HepG2 (cell line): ENCODE data around the gene KAT6B. TPM values are rescaled to one million over a fixed set of nuclear protein-coding genes. Genes with fewer than 3 reads are reported as not detected.

ENCODE experiments used
- ATAC-seq: fragments of 200-7000 bp; cut with Tn5 transposase; 3 replicates; pipeline ENCODE4 v1.9.1; 2020; ENCODE audit warnings: mild to moderate bottlenecking, moderate library complexity
- BruUV-seq: library from RNA; stranded (reverse); fragments of 400-500 nt; replicated peaks from 2 replicates; lab custom pipeline; 2021; lab: Mats Ljungman, UMichigan
- CTCF ChIA-PET: fragments of 300-600 bp; formaldehyde crosslinking; extraction: SDS; loops from one replicate; lab custom pipeline; 2021; ENCODE audit warnings: low total read pairs, inconsistent platforms, low intra/inter-chr PET ratio; lab: Yijun Ruan, JAX
- POLR2A ChIA-PET: fragments of 350-600 bp; sonication (Branson Sonifier 250); formaldehyde crosslinking; loops from one replicate; lab custom pipeline; 2020; ENCODE audit warnings: antibody characterized with exemption, inconsistent platforms; lab: Yijun Ruan, JAX
- DNase-seq: peaks from one replicate; pipeline ENCODE4 v3.0.0-alpha.2; 2015; ENCODE audit warnings: low spot score
- FAIRE-seq: peaks from 3 replicates; lab custom pipeline; 2011; peaks lifted over from hg19 to GRCh38; lab: Jason Lieb, UNC
- H2AFZ ChIP-seq: one replicate; pipeline ENCODE4 v1.6.1; 2011; ENCODE audit warnings: low read length, inconsistent platforms
- H3K27ac ChIP-seq: fragments of 300-600 bp; 3 replicates; pipeline ENCODE4 v1.8.0; 2011; ENCODE audit warnings: mixed run types, mild to moderate bottlenecking, mixed read lengths, low read length, inconsistent platforms; ENCODE audit not compliant: insufficient read depth; ENCODE audit errors: extremely low read length
- H3K27me3 ChIP-seq, 2 experiments: fragments of 200-600 bp in 1 of 2; 2 replicates in 1 of 2; 3 replicates in 1 of 2; pipeline versions ENCODE4 v1.6.0 to v1.8.0; 2011; ENCODE audit warnings: low read length in 2 of 2, mild to moderate bottlenecking in 2 of 2, moderate library complexity in 2 of 2, inconsistent platforms in 1 of 2; ENCODE audit not compliant: insufficient read depth in 2 of 2, control insufficient read depth in 1 of 2
- H3K36me3 ChIP-seq, 2 experiments: fragments of 200-600 bp in 1 of 2; replicated peaks in 1 of 2; 2 replicates in 1 of 2; 3 replicates in 1 of 2; pipeline versions ENCODE4 v1.5.1 to v1.8.0; 2011; ENCODE audit warnings: low read length in 2 of 2, inconsistent platforms in 1 of 2; ENCODE audit not compliant: insufficient read depth in 2 of 2, control insufficient read depth in 1 of 2
- H3K4me1 ChIP-seq: 2 replicates; pipeline ENCODE4 v1.5.1; 2012; ENCODE audit warnings: low read length, inconsistent platforms; ENCODE audit not compliant: insufficient read depth
- H3K4me2 ChIP-seq: 2 replicates; pipeline ENCODE4 v1.6.0; 2011; ENCODE audit warnings: low read depth, low read length, inconsistent platforms
- H3K4me3 ChIP-seq, 3 experiments: fragments of 200-600 bp in 1 of 3; sonication (generic), shearing (Covaris generic) in 1 of 3; replicated peaks in 1 of 3; 2 replicates each; pipeline ENCODE4 v1.5.1; 2011 to 2016; ENCODE audit warnings: low read length in 3 of 3, inconsistent platforms in 2 of 3, low read depth in 2 of 3, mild to moderate bottlenecking in 2 of 3, control low read depth in 1 of 3, mixed read lengths in 1 of 3; ENCODE audit not compliant: insufficient read depth in 1 of 3
- H3K79me2 ChIP-seq: one replicate; pipeline ENCODE4 v1.6.1; 2011; ENCODE audit warnings: low read length, inconsistent platforms; ENCODE audit not compliant: insufficient read depth
- H3K9ac ChIP-seq: 2 replicates; pipeline ENCODE4 v1.6.0; 2011; ENCODE audit warnings: mild to moderate bottlenecking, low read depth, low read length, inconsistent platforms; ENCODE audit not compliant: insufficient read depth
- H3K9me3 ChIP-seq: 2 replicates; pipeline ENCODE4 v1.5.1; 2012; ENCODE audit warnings: mild to moderate bottlenecking, low read length
- H4K20me1 ChIP-seq: 2 replicates; pipeline ENCODE4 v1.6.0; 2011; ENCODE audit warnings: inconsistent platforms, mild to moderate bottlenecking, low read length, moderate library complexity; ENCODE audit not compliant: insufficient read depth
- ASH2L ChIP-seq: fragments of 300-600, 200-600 bp; sonication (generic); IDR thresholded peaks from 2 replicates; pipeline ENCODE4 v1.7.0; 2017; ENCODE audit warnings: low read depth, mild to moderate bottlenecking, moderate library complexity, mixed read lengths, low read length; ENCODE audit not compliant: insufficient read length
- CBX2 ChIP-seq, 2 experiments: fragments of 200-600 bp in 1 of 2; sonication (generic); formaldehyde crosslinking in 1 of 2; IDR thresholded peaks; 2 replicates each; pipeline versions ENCODE4 v1.7.0 to v1.8.1; 2018 to 2022; ENCODE audit warnings: low read depth in 2 of 2, low read length in 1 of 2, mild to moderate bottlenecking in 1 of 2, missing genetic modification reagents in 1 of 2
- CREM ChIP-seq, 2 experiments: sonication (generic) in 1 of 2; formaldehyde crosslinking in 1 of 2; IDR thresholded peaks; 2 replicates each; pipeline versions ENCODE4 v1.4.0 to v1.6.1; 2016 to 2020; ENCODE audit warnings: antibody characterized with exemption in 1 of 2, mild to moderate bottlenecking in 1 of 2, missing genetic modification reagents in 1 of 2
- FOXK2 ChIP-seq: fragments of 450-650 bp; IDR thresholded peaks from 2 replicates; pipeline ENCODE4 v1.6.1; 2016
- GTF2F1 ChIP-seq: fragments of 150-350 bp; IDR thresholded peaks from 2 replicates; pipeline ENCODE4 v1.6.1; 2014; ENCODE audit warnings: low read length
- HCFC1 ChIP-seq: fragments of 150-350 bp; IDR thresholded peaks from 2 replicates; pipeline ENCODE4 v1.6.1; 2014; ENCODE audit warnings: low read depth, low read length
- HDAC1 ChIP-seq: sonication (generic); formaldehyde crosslinking; IDR thresholded peaks from 2 replicates; pipeline ENCODE4 v1.5.1; 2020; ENCODE audit warnings: mild to moderate bottlenecking, missing genetic modification reagents
- LRRFIP1 ChIP-seq: sonication (generic); formaldehyde crosslinking; conservative IDR thresholded peaks from 2 replicates; pipeline ENCODE4 v1.4.0; 2020; ENCODE audit warnings: missing genetic modification reagents
- SMC3 ChIP-seq: IDR thresholded peaks from 2 replicates; pipeline ENCODE4 v1.6.1; 2011; ENCODE audit warnings: low read length, improper control_type of control experiment
- SMYD3 ChIP-seq: sonication (generic); formaldehyde crosslinking; IDR thresholded peaks from 2 replicates; pipeline ENCODE4 v1.8.1; 2023; ENCODE audit warnings: mild to moderate bottlenecking, missing genetic modification reagents
- TMF1 ChIP-seq: sonication (generic); formaldehyde crosslinking; IDR thresholded peaks from 2 replicates; pipeline ENCODE4 v1.8.1; 2022; ENCODE audit warnings: low read depth, missing genetic modification reagents
- ZMYM2 ChIP-seq: sonication (generic); formaldehyde crosslinking; IDR thresholded peaks from 2 replicates; pipeline ENCODE4 v1.8.0; 2022; ENCODE audit warnings: mild to moderate bottlenecking, missing genetic modification reagents
- ZNF121 ChIP-seq: sonication (generic); formaldehyde crosslinking; IDR thresholded peaks from 2 replicates; pipeline ENCODE4 v1.5.0; 2020; ENCODE audit warnings: mild to moderate bottlenecking, missing genetic modification reagents
- ZNF432 ChIP-seq: sonication (generic); formaldehyde crosslinking; IDR thresholded peaks from 2 replicates; pipeline ENCODE4 v1.5.0; 2020; ENCODE audit warnings: missing genetic modification reagents, mild to moderate bottlenecking, borderline replicate concordance
- ZSCAN21 ChIP-seq: sonication (generic); formaldehyde crosslinking; IDR thresholded peaks from 2 replicates; pipeline ENCODE4 v1.8.0; 2022; ENCODE audit warnings: mild to moderate bottlenecking, missing genetic modification reagents, moderate library complexity, borderline replicate concordance
- WGBS: methylation state at CpG from one replicate; pipeline ENCODE4 v1.1.6; 2017; ENCODE audit warnings: low lambda C conversion rate; 5-methylcytosine and 5-hydroxymethylcytosine counted together
- in situ Hi-C: cut with HindIII; loops from 2 replicates; pipeline ENCODE4 v1.10.0; 2017; ENCODE audit warnings: low pct_unique_long_range_greater_than_20kb; ENCODE audit not compliant: extremely low pct_ligation_motif_present
- intact Hi-C: fragments of 100-400 bp; cut with micrococcal nuclease; formaldehyde crosslinking; loops from one replicate; pipeline ENCODE4 v1.10.0; 2022; ENCODE audit not compliant: unreplicated experiment
- polyA plus RNA-seq, 8 experiments: library from polyadenylated mRNA; depleted of rRNA in 3 of 8; stranded (reverse) in 7 of 8; unstranded in 1 of 8; fragments of >200 nt; fragmentation: Illumina TruSeq in 4 of 8; extraction: Trizol in 4 of 8; gene quantifications; 2 replicates each; pipeline versions ENCODE4 v1.2.1 to v1.2.3, GENCODE V29; 2011 to 2016; ENCODE audit warnings: low read depth in 4 of 8, missing spikeins in 1 of 8, mixed read lengths in 1 of 8; ENCODE audit not compliant: insufficient read depth in 1 of 8
- total RNA-seq, 5 experiments: library from RNA; depleted of rRNA; stranded (reverse); fragments of >200 nt; fragmentation: Illumina TruSeq; extraction: Trizol; gene quantifications; 2 replicates each; pipeline ENCODE4 v1.2.3, GENCODE V29; 2016; ENCODE audit warnings: low read depth in 1 of 5

KAT6B gene
- total and polyA plus RNA-seq, 2 of the 13 experiments (the other 11 are each of a cell fraction or from before 2014, with no cell fraction given), result 3.0 to 9.5 TPM

GRCh38 chr10:74887614-74888284, 61.3 kb downstream of the KAT6B start:
- no peak overlapping the region for H3K27ac ChIP-seq
- H3K36me3 ChIP-seq, result no peaks in the 10 kb centered on the region
- CTCF ChIA-PET, result no interaction called here
- in situ Hi-C loops (no loop called here), intact Hi-C loops (no loop called here)
- H3K4me3 ChIP-seq, result no peak overlapping the region
- no peaks in the 10 kb centered on the region for H4K20me1 ChIP-seq
- BruUV-seq, result no TSS peak
- DNase-seq, result no peak
- TF ChIP-seq ZNF121, result peak; percentile 45; the same call in 1 of the 2 replicates
- TF ChIP-seq ZMYM2 (CRISPR knock-in tag), result no peak
- no peak for TF ChIP-seq GTF2F1
- TF ChIP-seq TMF1 (CRISPR knock-in tag), result no peak
- no peak for TF ChIP-seq HDAC1 (CRISPR knock-in tag)
- TF ChIP-seq HCFC1, result no peak
- TF ChIP-seq ZSCAN21 (CRISPR knock-in tag), result no peak
- no peak overlapping the region for H3K4me2 ChIP-seq
- no peak overlapping the region for H3K9ac ChIP-seq
- no peak for FAIRE-seq
- peaks cover 6% of the 10 kb centered on the region; the same call in 1 of the 2 replicates for H3K4me1 ChIP-seq
- ATAC-seq, result no peak
- WGBS, result 100% methylated on average over 2 of the region's 2 CpGs
- peaks cover 4% of the 10 kb centered on the region for H3K79me2 ChIP-seq
- POLR2A ChIA-PET, result no interaction called here
- H3K9me3 ChIP-seq, result no peaks in the 10 kb centered on the region
- H3K27me3 ChIP-seq, result no peaks in the 10 kb centered on the region
- no peak overlapping the region for H2AFZ ChIP-seq

GRCh38 chr10:74888962-74889661, 62.7 kb downstream of the KAT6B start:
- Histone ChIP-seq H3K36me3 (no peaks in the 10 kb centered on the region), H3K4me2 (no peak overlapping the region), H2AFZ (no peak overlapping the region), H3K4me1 (peaks cover 6% of the 10 kb centered on the region; the same call in 1 of the 2 replicates), H4K20me1 (no peaks in the 10 kb centered on the region), H3K27ac (no peak overlapping the region), H3K9ac (no peak overlapping the region), H3K4me3 (no peak overlapping the region), H3K27me3 (no peaks in the 10 kb centered on the region), H3K79me2 (peaks cover 4% of the 10 kb centered on the region), H3K9me3 (no peaks in the 10 kb centered on the region)
- intact Hi-C loops (no loop called here), in situ Hi-C loops (no loop called here)
- no peak for FAIRE-seq
- WGBS, result 93% methylated on average over 6 of the region's 6 CpGs
- DNase-seq, result peak; percentile 20
- ChIA-PET CTCF (no interaction called here), POLR2A (no interaction called here)
- no TSS peak for BruUV-seq
- peak; percentile 75 for ATAC-seq
- no peak for TF ChIP-seq CREM (IDR thresholded peaks at IDR 0.05)
- TF ChIP-seq CREM (CRISPR knock-in tag; IDR thresholded peaks at IDR 0.05), result no peak
- no peak for TF ChIP-seq LRRFIP1 (CRISPR knock-in tag)
- no peak for TF ChIP-seq FOXK2
- peak; percentile 18; the same call in 1 of the 2 replicates for TF ChIP-seq SMC3
- TF ChIP-seq ZNF432 (CRISPR knock-in tag), result no peak
- no peak for TF ChIP-seq ASH2L
- TF ChIP-seq SMYD3 (CRISPR knock-in tag), result no peak
- no peak for TF ChIP-seq CBX2 (IDR thresholded peaks at IDR 0.05; ENCODE audit: low read depth, low read length)
- TF ChIP-seq CBX2 (CRISPR knock-in tag; IDR thresholded peaks at IDR 0.05; ENCODE audit: low read depth), result no peak
